Erythroblast (primary cell): ENCODE results near the gene TPSG1.

Experiments used
- DNase-seq, 2 experiments: peaks; one replicate each; lab custom pipeline; 2025; lab: John Stamatoyannopoulos, UW
- GATA1 ChIP-seq: IDR thresholded peaks from 2 replicates; pipeline ENCODE4 v1.6.1; 2011; ENCODE audit warnings: low read depth, mild to moderate bottlenecking, control low read depth, low read length, moderate library complexity
- POLR2A ChIP-seq: IDR thresholded peaks from 2 replicates; pipeline ENCODE4 v1.6.1; 2011; ENCODE audit warnings: mild to moderate bottlenecking, low read length

Gene TPSG1

GRCh38 chr16:1204933-1205332 is 20.1 kb downstream of the TPSG1 start:
- TF ChIP-seq POLR2A (no peak), GATA1 (no peak)
- DNase-seq: no peak

GRCh38 chr16:1202274-1202673 is 22.8 kb downstream of the TPSG1 start:
- TF ChIP-seq POLR2A (no peak), GATA1 (no peak)
- DNase-seq: no peak

GRCh38 chr16:1201444-1201843 is 23.6 kb downstream of the TPSG1 start:
- no peak for DNase-seq
- TF ChIP-seq GATA1: no peak
- no peak for TF ChIP-seq POLR2A

- no peak for DNase-seq
- TF ChIP-seq POLR2A (no peak), GATA1 (no peak)
Measured at GRCh38 chr16:1200014-1200627, 24.9 kb downstream of the TPSG1 start.

- no peak for DNase-seq
- TF ChIP-seq POLR2A (peak; percentile 12), GATA1 (no peak)
Measured at GRCh38 chr16:1199347-1200013, 25.6 kb downstream of the TPSG1 start.

GRCh38 chr16:1198671-1199346 is 26.3 kb downstream of the TPSG1 start:
- peak in 1 of 2 experiments; percentile 39 for DNase-seq

- TF ChIP-seq POLR2A (no peak), GATA1 (no peak)
- DNase-seq: no peak
Measured at GRCh38 chr16:1198194-1198593, 26.9 kb downstream of the TPSG1 start.

- TF ChIP-seq POLR2A (peak; percentile 23), GATA1 (no peak)
- DNase-seq: no peak
Measured at GRCh38 chr16:1197237-1197866, 27.7 kb downstream of the TPSG1 start.

- TF ChIP-seq POLR2A (peak; percentile 53), GATA1 (no peak)
- DNase-seq: no peak
Measured at GRCh38 chr16:1196494-1196893, 28.6 kb downstream of the TPSG1 start.

GRCh38 chr16:1195393-1195666 is 29.7 kb downstream of the TPSG1 start:
- no peak for TF ChIP-seq POLR2A
- no peak for TF ChIP-seq GATA1

GRCh38 chr16:1194665-1195392 is 30.2 kb downstream of the TPSG1 start:
- peak in 1 of 2 experiments; percentile 22 for DNase-seq
- TF ChIP-seq POLR2A (no peak), GATA1 (no peak)

More at GRCh38 chr16:1195393-1195666, 29.7 kb downstream of the TPSG1 start:
- no peak for DNase-seq

GRCh38 chr16:1193825-1194581 is 31.1 kb downstream of the TPSG1 start:
- DNase-seq: no peak
- TF ChIP-seq POLR2A (peak; percentile 37), GATA1 (no peak)
